CD8-positive, alpha-beta memory T cell (primary cell): ENCODE data around the gene ANO10. TPM values are rescaled to one million over a fixed set of nuclear protein-coding genes. Genes with fewer than 3 reads are reported as not detected.

Source experiments
- CTCF ChIA-PET: fragments of 350-600 bp; sonication (Branson Sonifier 250); formaldehyde crosslinking; loops from one replicate; lab custom pipeline; 2021; ENCODE audit warnings: antibody characterized with exemption; lab: Charles Lee
- POLR2A ChIA-PET: fragments of 350-600 bp; sonication (Branson Sonifier 250); formaldehyde crosslinking; loops from one replicate; lab custom pipeline; 2021; ENCODE audit warnings: antibody characterized with exemption; lab: Charles Lee
- DNase-seq, 5 donors: peaks; one replicate each; pipeline versions ENCODE4 v3.0.0 to v3.0.0-alpha.2; 2020 to 2022; ENCODE audit warnings: mixed read lengths in 1 of 5
- H3K27ac ChIP-seq: one replicate; pipeline ENCODE4 v1.7.0; 2013; ENCODE audit warnings: low read depth, mild to moderate bottlenecking, low read length, moderate library complexity
- H3K27me3 ChIP-seq: 2 replicates; pipeline ENCODE4 v1.7.0; 2013; ENCODE audit warnings: low read length, mild to moderate bottlenecking; ENCODE audit not compliant: insufficient read depth, poor library complexity, severe bottlenecking
- H3K36me3 ChIP-seq: 2 replicates; pipeline ENCODE4 v1.7.0; 2013; ENCODE audit warnings: mild to moderate bottlenecking, low read length, moderate library complexity; ENCODE audit not compliant: insufficient read depth
- H3K4me1 ChIP-seq: 2 replicates; pipeline ENCODE4 v1.7.0; 2013; ENCODE audit warnings: mild to moderate bottlenecking, low read length, moderate library complexity; ENCODE audit not compliant: insufficient read depth
- H3K4me3 ChIP-seq: 2 replicates; pipeline ENCODE4 v1.7.0; 2013; ENCODE audit warnings: mild to moderate bottlenecking, low read length
- H3K9me3 ChIP-seq: 2 replicates; pipeline ENCODE4 v1.7.0; 2013; ENCODE audit warnings: mild to moderate bottlenecking, low read length
- H3K27ac Mint-ChIP-seq, 8 donors: one replicate each; pipeline ENCODE4 v1.8.0; 2020 to 2021; ENCODE audit warnings: mixed read lengths in 8 of 8, mild to moderate bottlenecking in 6 of 8, inconsistent platforms in 3 of 8, moderate library complexity in 3 of 8
- H3K27me3 Mint-ChIP-seq, 2 donors: one replicate each; pipeline ENCODE4 v1.8.0; 2020 to 2021; ENCODE audit warnings: mixed read lengths in 2 of 2, mild to moderate bottlenecking in 1 of 2, moderate library complexity in 1 of 2
- H3K36me3 Mint-ChIP-seq, 3 donors: one replicate each; pipeline ENCODE4 v1.8.0; 2020 to 2021; ENCODE audit warnings: mixed read lengths in 3 of 3, inconsistent platforms in 1 of 3, mild to moderate bottlenecking in 1 of 3
- H3K4me1 Mint-ChIP-seq, 3 donors: one replicate each; pipeline ENCODE4 v1.8.0; 2020 to 2021; ENCODE audit warnings: mixed read lengths in 3 of 3, inconsistent platforms in 1 of 3, mild to moderate bottlenecking in 1 of 3
- H3K4me3 Mint-ChIP-seq, 7 donors: one replicate each; pipeline ENCODE4 v1.8.0; 2020 to 2021; ENCODE audit warnings: mixed read lengths in 7 of 7, mild to moderate bottlenecking in 6 of 7, moderate library complexity in 4 of 7, inconsistent platforms in 2 of 7
- H3K9me3 Mint-ChIP-seq, 5 donors: one replicate each; pipeline ENCODE4 v1.8.0; 2020 to 2022; ENCODE audit warnings: mixed read lengths in 5 of 5, mild to moderate bottlenecking in 3 of 5, moderate library complexity in 2 of 5, inconsistent platforms in 1 of 5
- polyA plus RNA-seq: library from polyadenylated mRNA; unstranded; fragments of 300-500 nt; fragmentation: Illumina TruSeq; gene quantifications from one replicate; pipeline ENCODE4 v1.2.3, GENCODE V29; 2021
- total RNA-seq, 2 experiments: library from RNA; stranded (reverse); gene quantifications; one replicate each; pipeline ENCODE4 v1.2.3, GENCODE V29; 2021

ANO10 gene
- total and polyA plus RNA-seq, 3 experiments from 2014 or later, result 8.1 to 12.3 (median 9.1) TPM

DNA sequence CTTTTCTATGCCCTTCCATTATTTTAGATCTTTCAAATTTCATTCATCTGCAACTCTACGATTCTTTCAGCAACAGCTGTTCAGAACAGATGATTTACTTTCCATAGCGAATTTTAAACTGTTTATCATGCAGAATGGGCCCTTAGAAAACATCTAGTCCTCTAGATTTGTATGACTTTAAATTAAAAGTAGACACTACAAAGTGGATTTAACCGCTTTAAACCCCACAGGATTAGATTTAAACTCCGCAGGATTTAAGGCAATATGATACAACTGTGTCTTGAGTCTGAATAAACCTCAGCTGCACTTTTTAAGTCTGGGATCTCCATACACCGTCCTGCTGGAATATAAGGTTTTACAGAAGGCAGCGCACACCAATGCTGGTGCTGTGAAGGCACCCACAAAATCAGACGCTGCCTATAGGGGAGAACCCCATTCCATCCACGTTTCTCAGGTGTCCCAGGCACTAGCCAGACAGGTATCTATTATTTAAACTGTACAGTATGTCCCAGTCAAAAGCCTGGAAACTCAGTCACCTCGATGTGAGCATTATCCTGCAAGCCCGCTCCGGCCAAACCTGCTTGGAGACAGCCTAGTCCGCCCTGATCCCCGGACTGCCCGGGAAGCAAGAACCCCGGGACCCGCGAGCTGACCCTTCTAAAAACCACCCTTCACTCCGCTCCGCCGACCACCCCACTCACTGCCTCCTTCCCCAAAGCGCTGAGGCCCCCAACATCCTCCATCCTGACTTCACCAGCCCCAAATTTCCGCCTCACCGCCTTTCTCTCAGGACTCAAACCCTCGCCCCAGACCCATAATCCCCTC is 768 bp downstream of the ANO10 start:
- no peaks in the 10 kb centered on the region for H3K9me3 Mint-ChIP-seq
- peak overlapping the region; percentile 1 to 91 (median 80) for H3K27ac Mint-ChIP-seq
- peaks cover 11% of the 10 kb centered on the region for H3K4me1 ChIP-seq
- no peaks in the 10 kb centered on the region for H3K36me3 ChIP-seq
- POLR2A ChIA-PET, result interaction anchor here (0.6 kb wide), 2 partner anchors 39 to 324 kb away, joined by 3 read pairs; no protein-coding TSS in a partner anchor
- CTCF ChIA-PET, result interaction anchor here (1.2 to 1.6 kb wide), 3 partner anchors 12 to 459 kb away, joined by 3 to 4 read pairs (median 4); no protein-coding TSS in a partner anchor
- H3K27ac ChIP-seq, result peak overlapping the region; percentile 68
- H3K27me3 ChIP-seq, result no peaks in the 10 kb centered on the region
- peaks cover 0 to 4% (median 0%) of the 10 kb centered on the region in 3 donors for H3K36me3 Mint-ChIP-seq
- H3K4me1 Mint-ChIP-seq, result peaks cover 11 to 30% (median 23%) of the 10 kb centered on the region in 3 donors
- no peak for DNase-seq
- H3K4me3 Mint-ChIP-seq, result peak overlapping the region; percentile 83 to 96 (median 90)
- no peaks in the 10 kb centered on the region for H3K9me3 ChIP-seq
- H3K27me3 Mint-ChIP-seq, result no peaks in the 10 kb centered on the region
- peak overlapping the region; percentile 71 for H3K4me3 ChIP-seq

DNA sequence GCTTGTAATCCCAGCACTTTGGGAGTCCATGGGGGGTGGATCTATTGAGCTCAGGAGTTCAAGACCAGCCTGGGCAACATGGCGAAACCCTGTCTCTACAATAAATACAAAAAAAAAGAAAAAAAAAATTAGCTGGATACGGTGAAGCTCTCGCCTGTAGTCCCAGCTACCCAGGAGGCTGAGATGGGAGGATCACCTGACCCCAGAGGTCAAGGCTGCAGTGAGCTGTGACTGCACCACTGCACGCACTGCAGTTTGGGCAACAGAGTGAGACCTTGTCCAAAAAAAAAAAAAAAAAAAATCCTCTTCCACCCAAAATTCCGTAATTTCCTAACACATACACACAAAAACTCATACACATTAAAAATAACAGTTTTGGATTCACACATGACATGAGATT is 2.2 kb downstream of the ANO10 start:
- no peaks in the 10 kb centered on the region for H3K9me3 ChIP-seq
- POLR2A ChIA-PET, result interaction anchor here (0.6 kb wide), 1 partner anchor 861 kb away, joined by 3 read pairs; no protein-coding TSS in a partner anchor
- no peak overlapping the region for H3K4me3 ChIP-seq
- CTCF ChIA-PET, result interaction anchor here (0.9 kb wide), 1 partner anchor 70 kb away, joined by 3 read pairs; no protein-coding TSS in a partner anchor
- H3K27ac ChIP-seq, result no peak overlapping the region
- Mint-ChIP-seq H3K27me3 (no peaks in the 10 kb centered on the region), H3K9me3 (no peaks in the 10 kb centered on the region), H3K36me3 (peaks cover 0 to 4% (median 0%) of the 10 kb centered on the region in 3 donors), H3K27ac (no peak overlapping the region), H3K4me1 (peaks cover 11 to 30% (median 23%) of the 10 kb centered on the region in 3 donors), H3K4me3 (peak overlapping the region in 1 of 7 donors; percentile 57)
- DNase-seq, result no peak
- no peaks in the 10 kb centered on the region for H3K36me3 ChIP-seq
- H3K4me1 ChIP-seq, result peaks cover 11% of the 10 kb centered on the region
- no peaks in the 10 kb centered on the region for H3K27me3 ChIP-seq

DNA sequence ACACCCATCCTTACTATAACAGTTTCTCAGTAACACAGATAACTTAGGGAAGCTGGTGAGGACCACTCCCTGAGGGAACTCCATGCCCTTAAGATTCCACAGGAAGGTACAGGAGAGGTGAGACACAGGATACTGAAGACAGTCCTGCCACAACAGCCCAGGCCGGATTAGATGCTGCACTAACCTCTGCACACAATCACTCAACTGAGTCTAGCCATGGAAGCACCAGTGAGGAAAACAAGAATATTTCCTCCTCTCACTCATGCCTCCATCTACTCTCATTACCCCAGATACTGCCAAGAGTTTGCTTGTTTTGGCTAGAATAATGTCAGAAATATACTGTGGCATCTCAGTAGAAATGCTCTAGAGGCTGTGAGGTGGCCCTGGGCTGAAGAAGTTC is 3.7 kb downstream of the ANO10 start:
- ChIA-PET CTCF (no interaction called here), POLR2A (no interaction called here)
- Mint-ChIP-seq H3K27me3 (no peaks in the 10 kb centered on the region), H3K27ac (peak overlapping the region in 2 of 8 donors; percentile 17 to 24), H3K4me1 (peaks cover 11 to 32% (median 22%) of the 10 kb centered on the region in 3 donors), H3K9me3 (no peaks in the 10 kb centered on the region), H3K36me3 (peaks cover 0 to 4% (median 0%) of the 10 kb centered on the region in 3 donors), H3K4me3 (peak overlapping the region in 1 of 7 donors; percentile 27)
- H3K4me3 ChIP-seq, result no peak overlapping the region
- peaks cover 11% of the 10 kb centered on the region for H3K4me1 ChIP-seq
- H3K9me3 ChIP-seq, result no peaks in the 10 kb centered on the region
- H3K27ac ChIP-seq, result no peak overlapping the region
- no peaks in the 10 kb centered on the region for H3K27me3 ChIP-seq
- H3K36me3 ChIP-seq, result no peaks in the 10 kb centered on the region
- DNase-seq, result no peak

DNA sequence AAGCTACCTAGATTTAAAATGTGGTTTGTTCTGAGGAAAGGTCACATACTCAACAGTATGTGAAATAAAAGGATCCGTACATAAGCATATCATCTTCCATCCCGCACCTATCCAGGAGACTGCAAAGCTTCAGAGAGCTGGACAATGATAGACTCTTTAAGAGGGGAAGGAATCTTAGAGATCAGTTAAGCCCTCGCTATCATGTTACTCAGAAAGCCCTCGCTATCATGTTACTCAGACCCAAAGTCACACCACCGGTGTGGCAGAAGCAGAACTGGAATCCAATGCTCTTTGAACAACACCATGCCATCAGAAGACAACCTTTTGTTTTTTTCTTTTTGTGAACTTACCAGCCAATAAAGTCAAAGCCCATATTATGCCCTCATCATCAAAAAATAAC is 5.8 kb downstream of the ANO10 start:
- CTCF ChIA-PET, result no interaction called here

DNA sequence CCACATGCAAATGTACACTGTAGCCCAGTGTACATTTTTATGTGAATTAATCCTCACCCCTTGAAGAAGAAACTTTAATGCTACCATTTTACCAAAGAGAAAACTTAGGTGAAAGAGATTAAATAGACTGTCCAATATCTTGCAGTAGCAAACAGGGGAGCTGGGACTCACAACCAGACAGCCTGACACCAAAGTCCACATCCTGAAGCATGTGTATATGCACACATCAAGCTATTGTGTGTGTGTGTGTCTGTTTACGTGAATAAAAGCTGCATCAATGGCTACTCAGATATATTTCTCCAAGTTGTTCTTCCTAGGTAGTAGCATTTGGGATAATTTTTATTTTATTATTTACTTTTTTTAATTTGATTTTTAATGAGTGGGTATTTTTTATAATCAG is 6.7 kb downstream of the ANO10 start:
- Histone ChIP-seq H3K9me3 (no peaks in the 10 kb centered on the region), H3K27ac (no peak overlapping the region), H3K4me3 (no peak overlapping the region), H3K36me3 (no peaks in the 10 kb centered on the region), H3K27me3 (no peaks in the 10 kb centered on the region), H3K4me1 (no peaks in the 10 kb centered on the region)
- H3K4me3 Mint-ChIP-seq, result no peak overlapping the region
- H3K9me3 Mint-ChIP-seq, result no peaks in the 10 kb centered on the region
- H3K27ac Mint-ChIP-seq, result no peak overlapping the region
- H3K27me3 Mint-ChIP-seq, result no peaks in the 10 kb centered on the region
- H3K36me3 Mint-ChIP-seq, result no peaks in the 10 kb centered on the region
- ChIA-PET POLR2A (no interaction called here), CTCF (no interaction called here)
- DNase-seq, result no peak
- H3K4me1 Mint-ChIP-seq, result peaks cover 0 to 12% (median 0%) of the 10 kb centered on the region in 3 donors

More for the DNA sequence above, 5.8 kb downstream of the ANO10 start:
- Mint-ChIP-seq H3K9me3 (no peaks in the 10 kb centered on the region), H3K36me3 (no peaks in the 10 kb centered on the region), H3K4me1 (peaks cover 0 to 17% (median 5%) of the 10 kb centered on the region in 3 donors), H3K27ac (peak overlapping the region in 1 of 8 donors; percentile 39), H3K27me3 (no peaks in the 10 kb centered on the region), H3K4me3 (no peak overlapping the region)
- H3K4me1 ChIP-seq, result peaks cover 2% of the 10 kb centered on the region
- H3K9me3 ChIP-seq, result no peaks in the 10 kb centered on the region
- no peak overlapping the region for H3K27ac ChIP-seq
- POLR2A ChIA-PET, result no interaction called here
- DNase-seq, result no peak
- no peak overlapping the region for H3K4me3 ChIP-seq
- H3K27me3 ChIP-seq, result no peaks in the 10 kb centered on the region
- no peaks in the 10 kb centered on the region for H3K36me3 ChIP-seq

DNA sequence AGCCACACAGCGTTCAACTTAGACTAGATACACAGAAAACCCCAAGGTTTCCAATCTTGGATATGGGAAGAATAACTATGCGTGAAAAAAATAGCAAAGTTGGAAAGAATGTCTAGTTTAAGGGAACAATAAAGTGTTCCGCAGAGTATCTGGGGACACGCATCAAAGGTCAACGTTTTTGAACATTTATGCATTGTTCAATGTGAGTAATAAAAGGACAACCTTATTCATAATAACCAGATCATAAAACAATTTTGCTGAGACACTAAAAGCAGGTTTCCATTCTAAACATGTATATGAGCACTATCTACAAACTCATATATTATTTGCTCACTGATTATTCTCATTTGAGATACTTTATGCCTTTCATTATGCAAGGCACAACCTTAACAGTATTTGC is 7.8 kb downstream of the ANO10 start:
- H3K4me1 ChIP-seq, result no peaks in the 10 kb centered on the region
- no peaks in the 10 kb centered on the region for H3K27me3 Mint-ChIP-seq
- no peaks in the 10 kb centered on the region for H3K36me3 Mint-ChIP-seq
- H3K36me3 ChIP-seq, result no peaks in the 10 kb centered on the region
- CTCF ChIA-PET, result no interaction called here
- DNase-seq, result no peak
- POLR2A ChIA-PET, result no interaction called here
- no peak overlapping the region for H3K27ac Mint-ChIP-seq
- no peaks in the 10 kb centered on the region for H3K9me3 Mint-ChIP-seq
- peaks cover 0 to 7% (median 0%) of the 10 kb centered on the region in 3 donors for H3K4me1 Mint-ChIP-seq
- H3K9me3 ChIP-seq, result no peaks in the 10 kb centered on the region
- no peak overlapping the region for H3K4me3 ChIP-seq
- no peak overlapping the region for H3K4me3 Mint-ChIP-seq
- H3K27me3 ChIP-seq, result no peaks in the 10 kb centered on the region
- H3K27ac ChIP-seq, result no peak overlapping the region

DNA sequence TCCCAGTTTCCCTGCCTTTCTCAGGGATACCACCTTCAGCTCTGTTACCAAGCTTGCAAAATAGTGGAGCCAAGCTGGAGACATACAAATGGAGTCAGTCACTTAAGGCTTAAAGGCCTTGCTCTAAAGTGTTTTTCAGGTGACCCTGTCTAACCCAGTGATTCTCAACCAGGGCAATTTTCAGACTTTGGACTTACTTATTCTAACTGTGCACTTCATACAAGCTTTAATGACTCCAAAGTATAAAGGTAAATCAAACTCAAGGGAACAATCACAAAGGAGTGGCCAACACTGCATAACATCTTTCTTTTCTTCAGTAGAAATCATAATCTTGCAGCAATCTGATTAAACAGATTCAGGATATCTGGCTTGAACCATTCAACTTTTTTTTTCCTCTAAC is 9.4 kb downstream of the ANO10 start:
- Histone ChIP-seq H3K36me3 (no peaks in the 10 kb centered on the region), H3K4me1 (no peaks in the 10 kb centered on the region), H3K9me3 (no peaks in the 10 kb centered on the region), H3K27ac (no peak overlapping the region), H3K4me3 (no peak overlapping the region), H3K27me3 (no peaks in the 10 kb centered on the region)
- Mint-ChIP-seq H3K36me3 (peaks cover 0 to 6% (median 0%) of the 10 kb centered on the region in 3 donors), H3K4me1 (peaks cover 0 to 3% (median 0%) of the 10 kb centered on the region in 3 donors), H3K27ac (no peak overlapping the region), H3K27me3 (no peaks in the 10 kb centered on the region), H3K9me3 (no peaks in the 10 kb centered on the region), H3K4me3 (no peak overlapping the region)
- CTCF ChIA-PET, result no interaction called here
- DNase-seq, result no peak
- POLR2A ChIA-PET, result no interaction called here

DNA sequence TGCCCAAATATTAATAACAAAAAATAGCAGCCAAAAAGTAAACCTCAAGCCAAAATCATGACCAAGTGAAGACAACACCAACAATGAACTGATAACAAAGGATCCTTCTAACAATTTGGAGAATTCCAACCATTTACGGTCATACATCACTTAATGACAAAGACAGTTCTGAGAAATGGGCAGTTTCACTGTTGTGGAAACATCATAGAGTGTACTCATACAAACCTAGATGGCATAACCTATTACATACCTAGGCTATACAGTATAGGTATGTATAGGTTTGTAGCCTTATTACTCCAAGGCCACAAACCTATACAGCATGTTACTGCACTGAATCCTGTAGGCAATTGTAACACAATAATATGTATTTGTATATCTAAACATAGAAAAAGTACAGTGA is 12.4 kb downstream of the ANO10 start:
- peaks cover 0 to 2% (median 0%) of the 10 kb centered on the region in 3 donors for H3K4me1 Mint-ChIP-seq
- peaks cover 3 to 10% (median 4%) of the 10 kb centered on the region in 3 donors for H3K36me3 Mint-ChIP-seq
- ChIA-PET POLR2A (interaction anchor here (1.0 kb wide), 1 partner anchor 518 kb away, joined by 3 read pairs; no protein-coding TSS in a partner anchor), CTCF (interaction anchor here (0.8 kb wide), 1 partner anchor 11 kb away, joined by 3 read pairs; no protein-coding TSS in a partner anchor)
- DNase-seq, result no peak
- Histone ChIP-seq H3K9me3 (no peaks in the 10 kb centered on the region), H3K27me3 (no peaks in the 10 kb centered on the region), H3K4me3 (no peak overlapping the region), H3K4me1 (no peaks in the 10 kb centered on the region), H3K27ac (no peak overlapping the region), H3K36me3 (no peaks in the 10 kb centered on the region)
- peak overlapping the region in 1 of 8 donors; percentile 4 for H3K27ac Mint-ChIP-seq
- H3K9me3 Mint-ChIP-seq, result no peaks in the 10 kb centered on the region
- H3K4me3 Mint-ChIP-seq, result no peak overlapping the region
- no peaks in the 10 kb centered on the region for H3K27me3 Mint-ChIP-seq
